ENCODE data around the gene CMSS1.

Gene CMSS1

DNA sequence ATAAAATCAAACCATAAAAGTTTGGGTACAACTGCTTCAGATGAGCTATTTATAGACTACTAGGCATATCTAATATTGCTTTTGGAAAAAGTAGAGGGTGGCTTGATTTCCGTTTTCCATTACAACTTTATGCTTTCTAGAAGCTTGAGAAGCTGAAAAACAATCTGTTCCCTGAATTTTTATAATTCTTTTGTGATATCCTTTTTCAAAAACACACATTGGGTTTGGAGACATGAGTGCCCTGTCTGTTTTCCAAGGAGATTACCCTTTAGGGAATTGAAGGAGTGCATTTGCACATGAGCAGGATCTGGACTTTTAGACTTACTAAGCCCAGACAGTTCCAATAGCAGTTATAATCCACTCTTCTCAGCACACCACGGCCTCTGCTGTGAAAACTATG lies 346.1 kb downstream of the CMSS1 start:
- DNase-seq = no peak

DNA sequence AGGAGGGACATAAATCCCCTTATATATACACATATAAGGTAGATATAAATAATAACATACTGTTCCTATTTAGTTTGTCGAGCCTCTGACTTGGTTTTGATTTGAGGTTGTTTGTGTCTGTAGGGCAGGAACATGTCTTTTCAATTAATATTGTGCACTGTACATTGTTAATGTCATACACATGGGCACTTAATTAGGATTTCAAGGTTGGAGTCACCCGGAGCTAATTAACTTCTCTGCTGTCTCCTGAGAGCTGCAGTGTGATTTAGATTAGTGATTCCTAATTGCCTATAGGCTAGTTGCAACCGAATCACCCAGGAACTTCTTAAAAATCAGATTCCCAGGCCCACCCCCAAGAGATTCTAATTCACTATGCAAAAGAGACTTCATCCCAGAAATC lies 347.1 kb downstream of the CMSS1 start:
- DNase-seq = no peak

DNA sequence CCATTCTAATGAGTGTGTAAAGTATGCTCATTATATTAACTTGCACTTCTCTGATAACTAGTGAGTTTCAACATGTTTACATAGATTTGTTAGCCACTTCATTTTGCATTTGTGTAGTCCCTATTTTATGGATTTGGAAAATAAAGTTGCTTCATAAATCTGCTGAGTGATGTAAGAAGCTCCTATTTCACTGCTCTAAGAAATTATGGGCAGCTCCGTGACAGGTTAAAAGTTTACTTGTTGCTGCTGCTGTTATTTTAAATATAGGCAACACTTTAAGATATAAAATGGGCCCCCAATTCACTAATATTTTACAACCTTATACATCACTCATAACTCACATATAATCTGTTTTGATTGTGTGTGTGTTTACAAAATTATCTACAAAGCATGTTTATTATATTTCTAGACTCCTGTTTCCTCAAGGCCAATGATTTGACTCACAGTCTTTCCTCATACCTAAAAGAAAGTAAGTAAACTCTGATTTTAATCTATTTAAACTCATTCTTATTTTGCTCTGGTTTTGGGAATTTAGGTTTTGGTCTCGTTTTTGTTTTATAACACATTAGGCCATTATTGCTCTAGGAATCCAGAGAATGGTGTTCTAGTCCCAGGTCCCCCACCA lies 348.4 kb downstream of the CMSS1 start:
- DNase-seq = no peak

DNA sequence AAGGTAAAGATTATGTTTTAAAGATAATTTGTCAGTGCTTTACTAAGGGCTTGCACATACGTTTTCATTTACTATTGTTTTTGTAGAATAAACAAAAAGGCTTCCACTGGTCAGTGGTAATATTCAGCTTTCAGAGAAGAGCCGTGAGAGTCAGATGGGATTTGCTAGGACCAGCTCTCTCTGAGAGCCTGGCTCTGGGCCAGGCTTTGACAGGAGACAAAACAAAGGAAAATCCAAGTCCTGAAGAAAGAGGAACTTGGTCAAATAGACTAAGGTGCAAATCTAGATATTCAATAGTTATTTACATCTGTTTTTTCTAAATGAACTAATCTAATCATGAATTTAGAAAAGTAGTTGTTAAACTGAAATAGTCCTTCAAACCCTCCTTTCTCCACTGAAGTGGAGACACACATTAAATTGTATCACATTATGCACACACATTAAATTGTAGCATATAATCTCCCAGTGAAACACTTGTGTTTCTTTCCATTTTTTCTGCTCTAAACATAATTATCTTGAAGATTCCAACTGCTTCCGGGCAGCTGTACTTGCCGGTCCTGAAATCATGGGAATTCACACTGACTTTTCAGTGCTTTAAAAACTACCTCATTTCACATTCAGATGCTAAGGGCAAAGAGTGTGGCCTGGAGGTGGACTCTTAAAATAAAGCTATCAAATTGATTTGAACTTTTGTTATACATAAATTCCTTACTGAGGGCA lies 351.7 kb downstream of the CMSS1 start:
- no peak for DNase-seq

DNA sequence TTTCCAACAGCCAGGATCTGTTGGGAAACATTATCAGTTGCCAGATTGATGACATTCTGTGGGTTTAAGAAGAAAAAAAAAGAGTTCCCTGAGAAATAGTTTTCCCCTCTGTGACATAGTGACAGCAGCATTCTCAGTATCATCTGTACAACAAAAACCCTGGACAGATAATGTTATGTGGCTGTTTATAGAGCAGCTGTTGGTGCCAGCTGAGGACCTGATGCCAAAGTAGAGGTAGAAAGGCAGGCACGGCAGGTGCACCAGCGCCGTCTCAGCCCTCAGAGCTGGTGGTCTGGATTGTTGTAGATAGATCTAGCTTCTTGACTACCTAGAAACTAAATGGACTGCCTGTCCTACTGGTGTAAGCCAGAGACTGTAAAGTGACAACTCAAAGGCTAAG lies 352.8 kb downstream of the CMSS1 start:
- no peak for DNase-seq

DNA sequence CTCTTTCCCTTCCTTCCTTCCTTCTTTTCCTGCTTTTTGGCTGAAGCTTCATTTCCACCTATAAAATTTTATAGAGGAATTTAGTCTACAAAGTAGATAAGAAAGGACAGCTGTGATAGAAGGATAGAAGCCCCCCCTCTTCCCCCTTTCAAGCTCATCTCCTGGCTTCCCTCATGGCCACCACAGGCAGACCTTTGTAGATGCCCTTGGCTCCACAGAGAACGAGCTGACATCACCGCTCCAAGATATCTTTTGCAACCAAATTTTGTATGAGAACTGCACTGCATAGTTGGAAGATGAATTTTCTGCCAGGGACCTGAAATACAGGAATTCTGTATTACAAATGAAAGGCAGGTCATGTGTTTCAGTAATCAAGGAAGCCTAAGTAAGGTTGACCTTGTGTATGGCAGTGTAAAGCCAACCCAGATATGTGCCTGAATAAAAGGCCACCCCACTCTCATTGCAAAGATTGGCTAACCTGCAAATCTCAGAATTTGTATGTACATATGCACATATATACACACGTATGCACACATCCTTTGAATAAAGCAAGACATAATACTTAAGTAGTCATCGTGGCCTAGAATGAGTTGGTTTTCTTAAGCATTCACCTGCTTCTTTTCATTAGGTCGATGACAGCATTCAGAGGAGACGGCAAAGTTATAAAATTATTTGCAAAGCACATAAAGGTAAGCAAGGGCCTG lies 353.7 kb downstream of the CMSS1 start:
- DNase-seq = no peak

DNA sequence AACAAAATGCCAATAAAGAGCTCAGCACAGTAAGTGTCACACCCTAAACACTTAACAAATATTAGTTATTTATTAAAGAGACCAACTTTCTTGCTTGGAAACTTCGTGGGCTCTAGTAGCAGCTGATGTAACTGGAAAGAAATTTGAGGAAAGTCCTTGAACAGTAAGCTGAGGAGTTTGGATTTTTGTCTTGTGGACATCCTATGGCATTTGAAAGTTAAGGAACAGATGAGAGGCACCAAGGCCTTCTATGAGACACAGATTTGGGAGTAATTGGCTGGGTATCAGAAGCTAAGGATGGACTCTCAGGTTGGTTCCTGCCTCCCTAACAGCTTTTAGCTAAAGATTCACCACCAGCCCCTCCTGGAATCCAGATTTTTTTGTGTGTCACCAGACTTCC lies 356.3 kb downstream of the CMSS1 start:
- DNase-seq = no peak

DNA sequence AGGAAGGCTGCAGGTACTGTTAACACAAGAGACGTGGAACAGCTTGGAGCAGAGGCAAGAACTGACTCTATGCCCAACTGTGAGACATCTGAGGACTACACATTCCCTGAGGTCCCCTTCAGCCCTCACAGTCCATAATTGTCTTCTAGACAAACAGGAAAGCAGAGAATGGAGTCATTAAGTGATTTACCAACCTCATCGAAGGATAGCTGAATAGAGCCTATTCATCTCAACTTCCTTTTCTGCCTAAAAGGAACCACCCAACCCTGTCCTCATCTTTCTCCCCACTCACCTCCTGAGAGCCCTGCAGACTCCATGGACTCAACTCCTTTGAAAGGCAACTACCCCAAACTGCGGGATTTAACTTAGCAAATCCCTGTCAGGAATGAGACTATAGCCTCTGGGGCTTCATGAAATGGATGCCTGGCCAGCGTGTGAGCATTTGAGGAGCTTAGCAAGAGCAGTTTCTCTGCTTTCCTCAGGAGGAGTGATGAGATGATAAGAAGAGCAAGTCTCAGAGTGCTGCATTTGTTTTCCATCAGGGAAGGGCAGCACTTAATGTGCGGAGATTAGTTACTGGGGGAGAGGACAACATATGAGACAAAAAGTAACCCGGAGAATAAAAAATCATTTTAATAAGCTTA lies 358.1 kb downstream of the CMSS1 start:
- no peak for DNase-seq

DNA sequence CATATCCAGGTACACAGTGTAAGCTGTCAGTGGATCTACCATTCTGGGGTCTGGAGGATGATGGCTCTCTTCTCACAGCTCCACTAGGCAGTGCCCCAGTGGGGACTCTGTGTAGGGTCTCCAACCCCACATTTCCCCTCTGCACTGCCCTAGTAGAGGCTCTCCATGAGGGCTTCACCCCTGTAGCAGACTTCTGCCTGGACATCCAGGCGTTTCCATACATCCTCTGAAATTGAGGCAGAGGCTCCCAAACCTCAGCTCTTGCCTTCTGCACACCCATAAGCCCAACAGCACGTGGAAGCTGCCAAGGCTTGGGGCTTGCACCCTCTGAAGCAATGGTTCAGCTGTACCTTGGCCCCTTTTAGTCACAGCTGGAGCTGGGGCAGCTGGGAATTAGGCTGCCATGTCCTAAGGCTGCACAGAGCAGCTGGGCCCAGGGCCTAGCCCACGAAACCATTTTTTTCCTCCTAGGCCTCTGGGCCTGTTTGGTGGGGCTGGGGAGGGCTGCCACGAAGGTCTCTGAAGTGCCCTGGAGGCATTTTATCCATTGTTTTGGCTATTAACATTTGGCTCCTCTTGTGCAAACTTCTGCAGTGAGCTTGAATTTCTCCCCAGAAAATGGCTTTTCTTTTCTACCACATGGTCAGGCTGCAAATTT lies 362.2 kb downstream of the CMSS1 start:
- no peak for DNase-seq

DNA sequence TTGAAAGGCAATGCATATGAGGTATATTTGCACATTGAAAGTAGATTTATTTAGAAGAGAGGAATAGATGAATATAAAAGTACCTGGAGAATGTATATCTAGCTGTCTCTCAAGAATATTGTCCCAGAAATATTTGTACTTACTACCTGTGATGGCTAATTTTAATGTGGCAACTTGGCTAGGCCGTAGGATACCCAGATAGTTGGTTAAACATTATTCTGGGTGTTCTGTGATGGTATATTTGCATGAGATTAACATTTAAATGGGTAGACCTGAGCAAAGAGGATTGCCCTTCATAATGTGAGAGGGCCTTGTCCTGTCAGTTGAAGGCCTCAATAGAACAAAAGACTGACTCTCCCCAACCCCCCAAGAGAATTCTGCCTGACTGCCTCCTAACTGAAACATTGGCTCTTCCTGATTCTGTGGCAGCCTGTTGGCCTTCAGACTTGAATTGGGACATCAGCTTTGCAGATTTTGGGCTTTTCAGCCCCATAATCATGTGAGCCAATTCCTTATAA lies 366.0 kb downstream of the CMSS1 start:
- DNase-seq = no peak

DNA sequence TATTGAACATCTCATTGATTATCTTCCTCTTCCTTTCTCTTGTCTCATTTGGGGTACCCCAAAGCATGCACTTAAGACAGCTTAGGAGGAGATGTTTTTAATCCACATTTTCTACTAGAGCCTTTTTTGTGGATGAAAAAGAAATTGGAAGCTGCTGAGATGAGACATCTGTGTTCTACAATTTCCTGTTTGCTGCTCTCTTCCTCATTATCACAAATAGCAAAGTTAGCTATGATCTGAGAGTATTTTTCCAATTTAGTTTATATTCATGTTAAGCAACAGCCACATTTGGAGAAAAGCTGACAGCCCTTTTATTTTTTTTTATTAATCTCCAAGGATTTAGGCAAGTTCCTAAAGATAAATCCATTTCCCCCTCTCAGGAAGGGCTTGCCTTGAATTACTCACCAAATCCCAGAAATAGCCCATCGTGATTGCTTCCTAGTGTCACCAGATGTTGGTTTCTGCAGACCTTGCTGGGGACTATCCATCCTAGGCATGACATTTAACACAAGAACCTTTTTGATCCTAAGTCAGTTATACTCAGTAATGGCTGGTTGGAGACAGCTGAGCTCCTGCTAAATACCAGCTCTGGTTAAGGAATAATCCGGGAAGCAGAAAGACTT lies 367.4 kb downstream of the CMSS1 start:
- DNase-seq = no peak

DNA sequence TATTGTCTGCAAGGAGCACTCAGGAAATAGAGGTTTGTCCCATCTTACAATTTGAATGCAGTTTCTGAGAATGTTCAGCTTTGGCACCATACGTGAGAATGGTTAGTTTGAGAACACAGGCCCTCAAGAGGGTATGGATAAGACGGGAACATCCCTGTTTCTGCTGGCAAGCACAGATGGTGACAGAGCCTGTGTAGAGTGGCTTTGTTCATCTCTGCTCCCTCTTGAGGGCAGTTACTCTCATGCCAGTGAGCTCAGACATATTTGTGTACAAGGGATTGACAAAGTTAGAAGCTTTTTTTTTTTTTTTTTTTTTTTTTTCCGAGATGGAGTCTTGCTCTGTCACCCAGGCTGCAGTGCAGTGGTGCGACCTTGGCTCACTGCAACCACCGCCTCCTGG lies 368.2 kb downstream of the CMSS1 start:
- DNase-seq = no peak

DNA sequence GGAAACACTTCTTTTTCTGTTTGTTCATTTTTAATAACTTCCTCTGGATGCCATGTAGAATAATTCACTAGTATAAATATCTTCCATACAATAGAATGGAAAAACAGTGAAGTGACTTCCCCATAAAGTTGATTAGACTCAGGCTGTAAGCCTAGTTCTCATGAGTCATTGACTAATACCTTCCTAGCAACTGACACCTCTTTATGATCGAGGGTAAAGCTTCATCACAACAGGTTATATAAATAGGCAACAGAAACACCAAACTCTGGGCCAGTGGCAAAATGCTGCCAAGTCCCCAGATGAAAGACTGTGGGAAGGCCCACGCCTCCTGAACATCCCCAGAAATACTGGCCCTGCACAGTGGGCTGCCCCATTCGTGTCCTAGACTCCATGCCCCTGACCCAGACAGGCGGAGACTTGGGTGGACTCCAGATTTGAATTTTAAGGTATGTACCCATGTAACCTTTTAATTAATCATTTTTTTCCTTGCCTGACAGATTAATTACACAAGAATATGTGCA lies 371.8 kb downstream of the CMSS1 start:
- no peak for DNase-seq

DNA sequence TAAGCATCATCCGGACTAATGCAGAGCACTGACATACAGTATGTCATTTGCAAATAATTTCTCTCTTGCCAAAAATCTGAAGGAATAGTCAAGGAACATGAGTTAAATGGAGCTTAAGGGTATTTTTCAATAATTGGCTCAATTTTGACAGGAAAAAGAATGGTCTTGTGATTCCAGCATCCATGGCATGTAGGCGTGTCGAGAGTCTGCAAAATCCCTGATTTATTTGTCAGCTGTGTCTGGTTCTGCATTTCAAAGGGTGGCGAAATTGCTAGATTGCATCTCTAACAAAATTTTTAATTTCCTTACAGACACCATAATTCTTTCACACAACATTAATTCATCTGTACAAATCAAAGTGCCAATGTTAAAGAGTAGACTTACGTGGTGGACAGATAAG lies 377.7 kb downstream of the CMSS1 start:
- no peak for DNase-seq

DNA sequence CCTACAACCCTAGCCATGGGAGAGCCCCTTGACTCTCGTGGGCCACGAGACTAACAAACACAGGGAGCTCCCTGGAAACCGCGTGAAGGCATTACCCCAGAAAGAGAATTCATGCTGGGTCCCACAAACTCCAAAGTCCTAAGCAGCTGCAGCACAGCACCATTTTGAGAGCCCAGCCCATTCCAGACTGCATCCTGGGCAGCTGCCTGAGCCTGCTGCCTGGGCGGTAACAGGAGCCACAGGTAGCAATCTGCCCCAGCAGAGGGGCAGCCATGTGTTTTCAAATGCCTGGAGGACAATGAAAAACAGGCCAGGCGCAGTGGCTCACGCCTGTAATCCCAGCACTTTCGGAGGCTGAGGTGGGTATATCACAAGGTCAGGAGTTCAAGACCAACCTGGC lies 380.2 kb downstream of the CMSS1 start:
- no peak for DNase-seq

DNA sequence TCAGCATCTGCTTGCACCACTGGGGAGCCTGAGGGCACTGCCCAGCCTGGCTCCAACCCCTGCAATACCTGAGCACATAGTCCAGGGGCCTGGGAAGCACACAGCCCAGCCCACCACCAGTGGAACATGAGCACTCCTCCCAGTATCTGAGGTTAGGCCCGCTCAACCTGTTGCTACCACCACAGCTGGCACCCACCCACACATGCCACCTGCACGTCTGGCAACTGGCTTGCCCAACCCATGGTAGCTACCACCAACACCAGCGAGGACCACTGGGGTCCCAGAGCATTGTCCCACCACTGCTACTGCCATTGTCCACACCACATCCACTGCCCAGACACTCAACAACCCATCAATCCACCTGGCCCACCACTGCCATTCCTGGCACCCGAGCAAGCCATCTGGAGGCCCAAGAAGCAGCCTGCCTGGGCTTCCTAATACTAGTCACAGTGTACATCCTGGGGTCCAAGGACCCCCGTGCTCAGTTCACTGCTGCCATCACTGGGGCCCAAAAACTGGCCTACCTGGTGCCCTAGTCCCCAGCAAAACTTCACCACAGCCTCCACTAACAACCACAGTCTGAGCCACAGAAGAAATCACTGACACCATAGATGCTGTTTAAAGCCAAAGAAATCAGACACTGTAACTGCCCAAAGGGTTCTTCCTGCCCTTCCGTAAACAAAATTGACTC lies 381.1 kb downstream of the CMSS1 start:
- no peak for DNase-seq

DNA sequence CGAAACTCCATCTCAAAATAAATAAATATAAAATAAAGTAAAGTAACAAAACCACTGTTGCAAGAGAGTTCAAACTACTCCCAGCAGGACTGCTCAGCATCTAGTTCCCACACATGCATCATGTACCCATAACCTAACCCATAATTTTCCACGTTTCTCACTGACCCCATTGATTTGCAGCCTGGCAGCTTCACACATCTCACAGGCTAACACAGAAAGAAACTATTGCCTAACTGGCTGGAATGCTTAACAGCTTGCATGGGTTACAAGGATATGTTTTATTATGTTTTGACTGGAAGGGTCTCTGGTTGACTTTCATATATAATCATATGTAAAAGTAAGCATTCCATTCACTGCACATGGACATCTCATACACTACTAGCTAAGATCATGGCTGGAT lies 387.5 kb downstream of the CMSS1 start:
- DNase-seq = no peak

DNA sequence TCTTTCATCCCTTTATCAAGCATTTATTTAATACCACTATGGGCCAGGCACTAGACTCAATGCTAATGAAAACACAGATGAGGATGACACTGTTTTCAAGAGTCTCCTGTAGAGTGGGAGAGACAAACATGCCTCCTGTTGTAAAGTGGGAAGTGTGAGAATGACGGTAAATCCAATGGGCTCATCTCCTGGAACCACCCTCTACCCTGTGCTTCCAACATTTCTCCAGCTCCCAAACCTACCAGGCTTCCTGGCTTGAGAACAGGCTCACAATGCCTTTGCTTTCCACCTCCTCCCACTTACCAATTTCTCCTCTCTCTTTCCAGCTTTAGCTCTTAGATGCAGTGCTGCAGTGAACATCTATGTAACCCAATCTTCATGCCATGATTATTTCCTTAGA lies 389.0 kb downstream of the CMSS1 start:
- DNase-seq = no peak

DNA sequence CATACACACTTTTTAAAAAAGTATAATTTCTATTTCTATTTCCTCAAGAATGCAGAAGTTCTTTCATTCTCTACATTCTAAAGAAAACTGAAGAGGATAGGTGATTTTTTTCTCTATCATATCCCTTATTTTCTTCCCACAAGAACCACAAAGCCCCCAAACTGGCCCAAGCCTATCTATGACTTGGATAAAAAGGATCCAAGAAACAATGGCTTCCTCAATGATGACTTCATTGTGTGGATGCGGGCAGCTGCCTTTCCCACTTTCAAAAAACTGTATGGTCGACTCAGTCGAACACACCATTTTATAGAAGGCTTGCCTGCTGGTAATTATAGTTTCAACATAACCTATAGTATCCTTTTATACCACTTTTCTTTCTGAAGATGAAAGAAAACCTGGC lies 390.2 kb downstream of the CMSS1 start:
- no peak for DNase-seq

DNA sequence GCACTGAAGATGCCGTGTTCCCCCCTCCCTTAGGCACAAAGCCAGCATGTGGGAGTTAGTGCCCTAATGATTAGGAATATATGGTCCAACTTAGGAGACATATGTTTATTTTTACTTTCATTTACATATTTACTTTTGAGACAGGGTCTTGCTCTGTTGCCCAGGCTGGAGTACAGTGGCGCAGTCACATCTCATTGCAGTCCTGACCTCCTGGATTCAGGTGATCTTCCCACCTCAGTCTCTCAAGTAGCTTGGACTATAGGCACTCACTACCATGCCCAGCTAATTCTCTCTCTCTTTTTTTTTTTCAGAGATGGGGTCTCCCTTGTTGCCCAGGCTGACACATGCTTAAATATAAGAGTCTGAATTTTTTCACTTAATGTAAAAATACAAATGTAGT lies 391.5 kb downstream of the CMSS1 start:
- DNase-seq = no peak

DNA sequence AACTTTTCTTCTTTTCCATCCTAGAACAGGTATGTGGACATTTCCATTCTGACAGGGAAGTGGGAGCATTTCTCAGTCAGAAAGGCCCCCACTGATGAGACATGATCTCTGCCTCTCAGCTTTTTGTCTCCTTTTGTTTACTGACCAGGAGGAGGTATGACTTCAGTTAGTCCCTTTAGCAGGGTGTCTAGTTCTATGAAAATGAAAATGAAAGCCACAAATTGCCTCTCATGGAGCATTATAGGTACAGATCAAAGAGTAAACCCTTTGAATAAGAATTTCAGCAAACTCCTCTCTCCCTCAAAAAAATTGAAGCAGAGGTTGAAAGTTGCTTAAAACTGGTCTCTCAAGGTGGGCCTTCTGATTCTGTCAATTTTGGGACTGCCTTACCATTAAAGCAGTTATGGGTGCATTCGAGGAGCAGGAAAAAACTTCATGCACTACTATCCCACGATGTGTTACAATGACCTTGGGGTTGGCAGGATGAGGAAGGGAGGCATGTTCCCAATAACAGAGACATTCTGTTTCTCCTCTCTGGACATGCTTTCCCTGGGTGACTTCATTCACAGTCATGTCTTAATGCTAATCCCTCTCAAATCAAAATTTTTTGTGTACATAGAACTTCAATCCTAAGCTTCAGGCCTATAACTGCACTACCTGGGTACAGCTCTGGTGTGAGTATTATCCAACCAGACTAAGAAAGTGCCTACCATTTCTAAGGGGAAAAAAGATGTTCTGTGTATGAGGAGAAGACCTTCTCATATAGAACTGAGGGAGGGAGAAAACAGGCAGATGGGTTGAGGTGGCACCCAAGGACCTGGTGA lies 392.5 kb downstream of the CMSS1 start:
- no peak for DNase-seq

All from activated CD8-positive, alpha-beta memory T cell treated with anti-CD3 and anti-CD28 coated beads for 24 hours (primary cell).